ENCODE results near the gene COX19.

The COX19 gene

DNA sequence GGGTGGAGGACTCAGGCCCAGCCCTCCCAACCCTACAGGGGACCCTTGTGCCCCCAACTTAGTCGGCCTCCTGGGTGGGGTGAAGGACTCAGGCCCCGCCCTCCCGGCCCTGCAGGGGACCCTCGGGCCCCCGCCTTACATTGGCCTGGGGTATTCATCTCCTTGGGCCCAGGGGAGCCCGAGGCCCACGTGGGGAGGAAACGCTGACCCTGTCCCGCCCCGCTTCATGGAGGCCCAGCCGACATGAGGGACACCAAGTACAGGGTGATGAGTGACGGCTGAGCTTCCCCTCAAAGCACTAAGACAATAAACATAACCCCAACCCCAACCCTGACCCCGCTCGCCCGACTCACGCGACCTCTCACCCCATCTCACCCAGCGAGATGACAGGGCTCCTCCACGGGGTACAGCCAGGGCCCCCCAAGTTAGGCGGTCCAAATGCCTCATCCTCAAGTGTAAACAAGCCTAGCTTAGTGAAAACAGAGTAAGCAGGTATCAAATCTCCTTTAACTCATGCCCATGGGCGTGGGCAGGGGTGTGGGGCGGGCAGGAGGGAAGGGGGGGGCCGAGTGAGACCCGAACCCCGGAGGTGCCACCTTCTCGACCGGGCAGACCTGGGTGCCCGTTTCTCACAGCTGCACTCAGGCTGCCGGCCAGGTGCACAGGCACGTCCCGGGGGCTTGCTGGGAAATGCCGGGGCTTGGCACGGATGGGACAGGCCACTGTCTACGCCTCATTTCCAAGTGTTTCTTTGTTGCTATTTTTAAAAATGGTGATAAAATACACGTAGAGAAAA lies 15.8 kb upstream of the COX19 start:
- no peak for DNase-seq

GRCh38 chr7:990352-990932 lies 15.1 kb upstream of the COX19 start:
- no peak for DNase-seq

GRCh38 chr7:988963-989529 lies 13.7 kb upstream of the COX19 start:
- no peak for DNase-seq

DNA sequence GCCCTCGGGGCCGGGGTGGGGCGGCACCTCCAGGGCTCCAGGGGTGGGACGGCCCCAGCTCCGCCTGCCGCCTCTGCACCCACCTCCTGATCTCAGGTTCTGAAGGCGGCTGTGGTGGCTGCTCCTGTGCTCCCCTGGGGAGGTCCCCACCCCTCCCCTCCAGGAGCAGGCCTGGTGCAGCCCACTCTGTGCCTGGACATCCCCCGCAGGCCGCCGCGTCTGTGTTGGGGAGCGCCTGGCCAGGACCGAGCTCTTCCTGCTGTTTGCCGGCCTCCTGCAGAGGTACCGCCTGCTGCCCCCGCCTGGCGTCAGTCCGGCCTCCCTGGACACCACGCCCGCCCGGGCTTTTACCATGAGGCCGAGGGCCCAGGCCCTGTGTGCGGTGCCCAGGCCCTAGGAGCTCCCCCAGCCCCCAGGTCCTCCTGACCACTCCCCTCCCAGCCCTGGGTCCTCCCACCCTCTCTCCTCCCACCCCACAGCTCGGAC lies 13.1 kb upstream of the COX19 start:
- no peak for DNase-seq

DNA sequence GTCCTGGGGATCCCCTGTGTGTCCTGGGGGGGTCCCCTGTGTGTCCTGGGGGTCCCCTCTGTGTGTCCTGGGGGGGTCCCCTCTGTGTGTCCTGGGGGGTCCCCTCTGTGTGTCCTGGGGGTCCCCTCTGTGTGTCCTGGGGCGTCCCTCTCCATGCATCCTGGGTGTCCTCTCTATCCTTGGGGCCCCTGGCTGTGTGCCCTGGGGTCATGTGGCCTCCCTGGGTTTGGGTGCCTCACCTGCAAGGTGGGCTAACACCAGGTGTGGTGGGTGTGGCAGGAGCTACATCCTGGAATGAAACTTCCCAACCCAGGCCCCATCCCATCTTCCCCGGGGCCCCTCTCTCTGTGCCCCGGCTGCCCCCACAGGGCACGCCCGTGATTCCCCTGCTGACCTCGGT lies 12.6 kb upstream of the COX19 start:
- no peak for DNase-seq

DNA sequence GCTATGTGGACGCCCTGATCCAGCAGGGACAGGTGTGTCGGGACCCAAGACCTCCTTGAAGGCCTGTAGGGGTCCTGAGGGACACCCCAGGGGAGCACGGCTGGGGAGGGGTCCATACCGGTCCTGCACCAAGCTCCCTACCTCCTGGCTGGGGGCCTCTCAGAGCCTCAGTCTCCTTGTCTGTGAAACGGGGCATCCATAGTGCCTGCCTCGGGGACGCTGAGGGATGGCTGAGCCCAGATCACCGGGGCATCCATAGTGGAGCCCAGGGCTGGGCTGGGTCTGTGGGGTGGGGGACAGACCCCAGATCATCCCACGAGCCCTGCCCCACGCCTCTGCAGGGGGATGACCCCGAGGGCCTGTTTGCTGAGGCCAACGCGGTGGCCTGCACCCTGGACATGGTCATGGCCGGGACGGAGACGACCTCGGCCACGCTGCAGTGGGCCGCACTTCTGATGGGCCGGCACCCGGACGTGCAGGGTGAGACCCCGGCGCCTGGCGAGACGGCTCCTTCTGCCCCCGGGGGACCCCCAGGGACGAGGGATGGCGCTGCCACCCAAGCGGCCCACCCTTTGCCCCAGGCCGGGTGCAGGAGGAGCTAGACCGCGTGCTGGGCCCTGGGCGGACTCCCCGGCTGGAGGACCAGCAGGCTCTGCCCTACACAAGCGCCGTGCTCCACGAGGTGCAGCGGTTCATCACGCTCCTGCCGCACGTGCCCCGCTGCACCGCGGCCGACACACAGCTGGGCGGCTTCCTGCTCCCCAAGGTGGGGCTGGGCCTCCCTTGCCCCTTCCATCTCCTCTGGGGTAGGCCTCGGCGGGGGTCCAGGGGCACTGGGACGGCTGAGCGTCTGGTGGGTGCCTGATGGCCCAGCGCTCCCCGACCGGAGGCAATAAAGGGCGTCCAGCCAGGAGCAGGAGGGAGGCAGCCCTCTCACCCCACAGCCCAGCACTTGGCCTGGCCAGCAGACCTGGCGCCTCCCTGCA lies 11.7 kb upstream of the COX19 start:
- no peak for DNase-seq

- DNase-seq = no peak
Measured at GRCh38 chr7:985915-986741, 10.8 kb upstream of the COX19 start.

GRCh38 chr7:985127-985416 lies 9.7 kb upstream of the COX19 start:
- no peak for DNase-seq

DNA sequence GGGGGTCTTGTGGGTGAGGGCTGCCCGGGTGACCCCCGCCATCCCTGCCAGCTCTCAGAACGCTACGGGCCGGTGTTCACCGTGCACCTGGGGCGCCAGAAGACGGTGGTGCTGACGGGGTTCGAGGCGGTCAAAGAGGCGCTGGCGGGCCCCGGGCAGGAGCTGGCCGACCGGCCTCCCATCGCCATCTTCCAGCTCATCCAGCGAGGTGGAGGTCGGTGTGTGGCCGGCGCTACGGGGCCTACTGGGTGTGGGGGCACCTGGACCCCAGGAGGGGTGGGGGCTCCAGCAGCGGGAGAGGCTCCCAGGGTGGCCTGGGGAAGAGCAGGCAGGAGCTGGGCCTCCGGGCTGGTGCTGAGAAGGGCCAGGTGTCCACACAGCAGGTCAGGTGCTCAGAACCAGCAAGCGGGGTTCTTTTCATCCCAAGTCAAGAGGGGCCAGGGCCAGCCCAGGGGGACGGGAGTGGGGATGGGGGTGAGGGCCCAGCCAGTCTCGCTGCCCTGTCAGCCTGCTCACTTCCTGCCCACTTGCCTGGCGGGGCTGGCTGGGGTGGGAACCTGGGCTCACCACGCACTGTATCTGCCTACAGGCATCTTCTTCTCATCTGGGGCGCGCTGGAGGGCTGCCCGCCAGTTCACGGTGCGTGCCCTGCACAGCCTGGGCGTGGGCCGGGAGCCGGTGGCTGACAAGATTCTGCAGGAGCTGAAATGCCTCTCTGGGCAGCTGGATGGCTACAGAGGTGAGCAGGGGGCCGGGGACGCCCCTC lies 9.2 kb upstream of the COX19 start:
- DNase-seq = no peak

- no peak for DNase-seq
Measured at GRCh38 chr7:983616-984071, 8.3 kb upstream of the COX19 start.

- no peak for DNase-seq
Measured at GRCh38 chr7:983004-983615, 7.8 kb upstream of the COX19 start, which contains the start of gene CYP2W1. Gene CYP2W1 (plus strand): TSS chr7:983181. CDS start chr7:983212, 31 bp downstream.

GRCh38 chr7:982511-983003 lies 7.2 kb upstream of the COX19 start:
- DNase-seq = no peak

- no peak for DNase-seq
Measured at GRCh38 chr7:981793-982510, 6.6 kb upstream of the COX19 start.

GRCh38 chr7:979886-980571 lies 4.7 kb upstream of the COX19 start:
- no peak for DNase-seq

- DNase-seq = no peak
Measured at GRCh38 chr7:979151-979550, 3.8 kb upstream of the COX19 start.

DNA sequence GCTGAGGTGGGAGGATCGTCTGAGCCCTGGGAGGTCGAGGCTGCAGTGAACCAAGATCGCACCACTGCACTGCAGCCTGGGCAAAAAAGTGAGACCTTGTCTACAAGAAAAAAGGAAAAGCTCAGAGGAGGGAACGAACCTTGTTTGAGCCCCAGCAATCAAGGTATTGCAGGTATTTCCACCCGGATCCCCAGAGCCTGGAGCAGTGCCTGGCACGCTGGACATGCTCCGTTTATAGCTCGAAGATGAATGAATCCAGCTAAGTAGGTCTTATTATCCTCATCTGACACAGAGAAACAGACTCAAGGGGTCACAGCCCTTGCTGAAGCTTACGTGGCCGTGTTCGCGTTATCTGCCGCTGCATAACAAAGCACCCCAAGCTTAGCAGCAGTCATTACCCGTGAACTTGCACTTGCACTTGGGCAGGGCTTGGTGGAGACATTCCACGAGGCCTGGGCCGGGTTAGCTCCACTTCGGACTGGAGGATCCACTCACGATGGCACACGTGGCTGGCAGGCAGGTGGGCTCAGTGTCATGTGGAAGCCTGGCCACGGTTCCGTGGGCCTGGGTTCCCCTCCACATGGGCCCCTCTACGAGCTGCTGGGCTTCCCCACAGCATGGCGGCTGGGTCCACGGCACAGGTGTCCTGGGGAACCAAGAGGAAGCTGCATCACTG lies 3.2 kb upstream of the COX19 start:
- DNase-seq = no peak

DNA sequence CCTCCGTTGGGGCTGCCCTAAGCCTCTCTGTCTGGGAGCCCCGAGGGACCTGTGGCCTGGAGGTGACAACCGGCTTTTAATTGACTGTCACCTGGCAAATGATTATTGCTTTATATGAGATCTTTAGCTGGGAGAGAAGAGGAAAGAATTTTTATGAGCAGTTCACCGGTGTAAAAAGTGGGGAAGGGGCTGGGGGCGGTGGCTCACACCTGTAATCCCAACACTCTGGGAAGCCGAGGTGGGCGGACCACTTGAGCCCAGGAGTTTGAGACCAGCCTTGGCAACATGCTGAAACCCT lies 2.6 kb upstream of the COX19 start:
- no peak for DNase-seq

GRCh38 chr7:977326-978048 lies 2.1 kb upstream of the COX19 start:
- no peak for DNase-seq
